Endothelial cell of umbilical vein (primary cell): Measurements from ENCODE around the gene GLI3. TPM values are rescaled to one million over a fixed set of nuclear protein-coding genes. Genes with fewer than 3 reads are reported as not detected.

Experiments
- BruUV-seq: library from RNA; stranded (reverse); fragments of 400-500 nt; replicated peaks from 2 replicates; lab custom pipeline; 2021; lab: Mats Ljungman, UMichigan
- CTCF ChIA-PET: fragments of 300-600, 350-600 bp; sonication (Branson Sonifier 250); formaldehyde crosslinking; loops from one replicate; lab custom pipeline; 2021; ENCODE audit warnings: antibody characterized with exemption, inconsistent platforms; lab: Charles Lee
- POLR2A ChIA-PET: fragments of 300-600, 350-600 bp; sonication (Branson Sonifier 250); formaldehyde crosslinking; loops from one replicate; lab custom pipeline; 2021; ENCODE audit warnings: antibody characterized with exemption, inconsistent platforms; lab: Charles Lee
- DNase-seq: peaks from one replicate; pipeline ENCODE4 v3.0.0-alpha.2; 2011; ENCODE audit warnings: low read depth, low spot score
- FAIRE-seq: peaks from 2 replicates; lab custom pipeline; 2011; peaks lifted over from hg19 to GRCh38; lab: Jason Lieb, UNC
- H2AFZ ChIP-seq: 2 replicates; pipeline ENCODE4 v1.6.0; 2012; ENCODE audit warnings: low read depth, low read length, control low read depth, inconsistent platforms
- H3K27ac ChIP-seq: 2 replicates; pipeline ENCODE4 v1.5.1; 2011; ENCODE audit warnings: low read depth, mild to moderate bottlenecking, control low read depth, low read length, moderate library complexity; ENCODE audit not compliant: insufficient read depth
- H3K27me3 ChIP-seq, 2 experiments: 2 replicates each; pipeline versions ENCODE4 v1.6.0 to v1.6.1; 2011; ENCODE audit warnings: low read length in 2 of 2, mixed read lengths in 1 of 2; ENCODE audit not compliant: control insufficient read depth in 2 of 2, insufficient read depth in 2 of 2
- H3K36me3 ChIP-seq, 2 experiments: 2 replicates in 1 of 2; 3 replicates in 1 of 2; pipeline ENCODE4 v1.5.1; 2011; ENCODE audit warnings: low read length in 2 of 2, mild to moderate bottlenecking in 1 of 2, moderate library complexity in 1 of 2; ENCODE audit not compliant: control insufficient read depth in 2 of 2, insufficient read depth in 2 of 2; ENCODE audit errors: extremely low read depth in 1 of 2
- H3K4me1 ChIP-seq: 3 replicates; pipeline ENCODE4 v1.5.1; 2011; ENCODE audit warnings: mild to moderate bottlenecking, low read length; ENCODE audit not compliant: control insufficient read depth, insufficient read depth; ENCODE audit errors: extremely low read depth
- H3K4me2 ChIP-seq: 2 replicates; pipeline ENCODE4 v1.6.1; 2011; ENCODE audit warnings: low read length, control low read depth, mixed read lengths; ENCODE audit not compliant: insufficient read depth
- H3K4me3 ChIP-seq, 3 experiments: fragments of 200-600 bp in 1 of 3; sonication (generic), shearing (Covaris generic) in 1 of 3; replicated peaks in 1 of 3; 2 replicates each; pipeline ENCODE4 v1.5.1; 2011 to 2016; ENCODE audit warnings: control low read depth in 3 of 3, low read length in 3 of 3, mild to moderate bottlenecking in 2 of 3, inconsistent platforms in 1 of 3, low read depth in 1 of 3, moderate library complexity in 1 of 3; ENCODE audit not compliant: insufficient read depth in 1 of 3
- H3K79me2 ChIP-seq: 2 replicates; pipeline ENCODE4 v1.6.0; 2012; ENCODE audit warnings: low read length, inconsistent platforms; ENCODE audit not compliant: control insufficient read depth, insufficient read depth
- H3K9ac ChIP-seq: replicated peaks from 2 replicates; pipeline ENCODE3; 2011; ENCODE audit warnings: low read length, control low read depth; ENCODE audit not compliant: insufficient read depth; ENCODE audit errors: extremely low read depth
- H3K9me1 ChIP-seq: replicated peaks from 3 replicates; pipeline ENCODE4 v1.6.0; 2011; ENCODE audit warnings: mild to moderate bottlenecking, low read length; ENCODE audit not compliant: control insufficient read depth, insufficient read depth; ENCODE audit errors: extremely low read depth
- H3K9me3 ChIP-seq: replicated peaks from 2 replicates; pipeline ENCODE4 v1.5.1; 2012; ENCODE audit warnings: low read length, inconsistent platforms; ENCODE audit not compliant: control insufficient read depth, insufficient read depth
- H4K20me1 ChIP-seq: replicated peaks from 2 replicates; pipeline ENCODE3; 2011; ENCODE audit warnings: mild to moderate bottlenecking, low read length; ENCODE audit not compliant: control insufficient read depth, insufficient read depth; ENCODE audit errors: extremely low read depth
- CTCF ChIP-seq, 2 donors: IDR thresholded peaks; 1 replicate in 1 of 2; 2 replicates in 1 of 2; pipeline ENCODE4 v1.5.1; 2011; ENCODE audit warnings: low read length in 2 of 2, mild to moderate bottlenecking in 2 of 2, moderate library complexity in 2 of 2, control low read depth in 1 of 2, inconsistent platforms in 1 of 2, low read depth in 1 of 2; ENCODE audit not compliant: insufficient read depth in 1 of 2; ENCODE audit errors: extremely low read depth in 1 of 2
- EZH2 ChIP-seq: IDR thresholded peaks from 2 replicates; pipeline ENCODE4 v1.6.1; 2012; ENCODE audit warnings: borderline replicate concordance, low read depth, mild to moderate bottlenecking, moderate library complexity, low read length, inconsistent platforms; ENCODE audit not compliant: severe bottlenecking
- FOS ChIP-seq: IDR thresholded peaks from 2 replicates; pipeline ENCODE4 v1.6.1; 2011; ENCODE audit warnings: mild to moderate bottlenecking, low read length, moderate library complexity, borderline replicate concordance; ENCODE audit not compliant: insufficient read depth
- GATA2 ChIP-seq: IDR thresholded peaks from 2 replicates; pipeline ENCODE4 v1.7.0; 2011; ENCODE audit warnings: low read depth, mild to moderate bottlenecking, moderate library complexity, mixed read lengths, low read length; ENCODE audit not compliant: insufficient read length, insufficient read depth
- JUN ChIP-seq: IDR thresholded peaks from 2 replicates; pipeline ENCODE4 v1.6.1; 2011; ENCODE audit warnings: borderline replicate concordance, low read depth; ENCODE audit not compliant: insufficient read length, insufficient read depth
- MAX ChIP-seq: IDR thresholded peaks from 2 replicates; pipeline ENCODE4 v1.6.1; 2011; ENCODE audit not compliant: insufficient read depth, insufficient read length
- MYC ChIP-seq: IDR thresholded peaks from one replicate; pipeline ENCODE4 v1.6.1; 2011; ENCODE audit warnings: mild to moderate bottlenecking, low read depth, low read length
- POLR2A ChIP-seq: IDR thresholded peaks from 2 replicates; pipeline ENCODE4 v1.6.1; 2012; ENCODE audit warnings: low read depth, mild to moderate bottlenecking, control low read depth, low read length
- POLR2AphosphoS5 ChIP-seq: IDR thresholded peaks from 2 replicates; pipeline ENCODE4 v1.6.1; 2012; ENCODE audit warnings: low read depth, mild to moderate bottlenecking, control low read depth, low read length, moderate library complexity; ENCODE audit not compliant: insufficient read depth
- dilution Hi-C: fragments of 300-500 bp; cut with MboI; formaldehyde crosslinking; loops from one replicate; pipeline ENCODE4 v1.15.0; 2019; ENCODE audit warnings: low sequenced_read_pairs; ENCODE audit not compliant: extremely low pct_ligation_motif_present
- intact Hi-C: fragments of 100-400 bp; cut with micrococcal nuclease; formaldehyde crosslinking; loops from one replicate; pipeline ENCODE4 v1.10.0; 2022
- polyA plus RNA-seq, 4 experiments: library from polyadenylated mRNA; depleted of rRNA in 3 of 4; stranded (reverse) in 3 of 4; unstranded in 1 of 4; fragments of >200 nt; gene quantifications; 2 replicates each; pipeline versions ENCODE4 v1.2.1 to v1.2.3, GENCODE V29; 2011 to 2012; ENCODE audit warnings: missing spikeins in 1 of 4
- total RNA-seq: library from RNA; stranded (reverse); gene quantifications from 2 replicates; pipeline ENCODE4 v1.2.3, GENCODE V29; 2021

GLI3 gene
- total and polyA plus RNA-seq, 2 donors (not counting 3 experiments of a cell fraction or from before 2014, with no cell fraction given): 6.0 to 24.9 TPM

GRCh38 chr7:42074076-42074475, 162.9 kb downstream of the GLI3 start:
- Histone ChIP-seq H3K9ac (no peak overlapping the region), H3K79me2 (no peaks in the 10 kb centered on the region), H3K36me3 (no peaks in the 10 kb centered on the region), H3K27me3 (no peaks in the 10 kb centered on the region), H3K4me2 (no peak overlapping the region), H2AFZ (no peak overlapping the region), H3K9me3 (no peaks in the 10 kb centered on the region), H3K4me3 (no peak overlapping the region), H3K27ac (no peak overlapping the region), H4K20me1 (no peaks in the 10 kb centered on the region), H3K4me1 (no peaks in the 10 kb centered on the region), H3K9me1 (no peaks in the 10 kb centered on the region)
- dilution Hi-C loops (no loop called here), intact Hi-C loops (no loop called here)
- CTCF ChIA-PET: interaction anchor here (1.1 to 1.3 kb wide), 2 partner anchors 15 to 131 kb away, joined by 3 read pairs; no protein-coding TSS in a partner anchor
- no TSS peak for BruUV-seq
- POLR2A ChIA-PET: no interaction called here
- no peak for DNase-seq
- no peak for TF ChIP-seq GATA2
- no peak for FAIRE-seq

- Histone ChIP-seq H3K9ac (no peak overlapping the region), H3K36me3 (no peaks in the 10 kb centered on the region), H3K27ac (no peak overlapping the region), H3K4me3 (no peak overlapping the region), H2AFZ (no peak overlapping the region), H3K9me1 (no peaks in the 10 kb centered on the region), H4K20me1 (no peaks in the 10 kb centered on the region), H3K9me3 (no peaks in the 10 kb centered on the region), H3K27me3 (no peaks in the 10 kb centered on the region), H3K79me2 (no peaks in the 10 kb centered on the region), H3K4me1 (no peaks in the 10 kb centered on the region), H3K4me2 (no peak overlapping the region)
- ChIA-PET POLR2A (no interaction called here), CTCF (interaction anchor here (0.8 to 2.3 kb wide), 8 partner anchors 10 to 805 kb away, joined by 3 to 6 read pairs (median 3); no protein-coding TSS in a partner anchor)
- dilution Hi-C loops: no loop called here
- intact Hi-C loops: no loop called here
- FAIRE-seq: no peak
- no TSS peak for BruUV-seq
- DNase-seq: no peak
- TF ChIP-seq FOS (no peak), GATA2 (no peak), JUN (no peak), MYC (no peak), MAX (no peak), POLR2A (no peak), EZH2 (no peak), CTCF (IDR thresholded peaks at IDR 0.05; ENCODE audit: extremely low read depth in 1 of 2, insufficient read depth in 1 of 2, low read depth in 1 of 2, low read length in 2 of 2) (no peak), POLR2AphosphoS5 (no peak)
Measured at GRCh38 chr7:42071372-42072261, 165.4 kb downstream of the GLI3 start.
